ENCODE results near the gene CAMK1D. TPM values are rescaled to one million over a fixed set of nuclear protein-coding genes. Genes with fewer than 3 reads are reported as not detected.
A peak's percentile ranks its signal among the peaks of the same experiment; 100 is the strongest.

Gene CAMK1D
- total and polyA plus RNA-seq, 2 experiments from 2014 or later, result 3.5 to 6.0 TPM

DNA sequence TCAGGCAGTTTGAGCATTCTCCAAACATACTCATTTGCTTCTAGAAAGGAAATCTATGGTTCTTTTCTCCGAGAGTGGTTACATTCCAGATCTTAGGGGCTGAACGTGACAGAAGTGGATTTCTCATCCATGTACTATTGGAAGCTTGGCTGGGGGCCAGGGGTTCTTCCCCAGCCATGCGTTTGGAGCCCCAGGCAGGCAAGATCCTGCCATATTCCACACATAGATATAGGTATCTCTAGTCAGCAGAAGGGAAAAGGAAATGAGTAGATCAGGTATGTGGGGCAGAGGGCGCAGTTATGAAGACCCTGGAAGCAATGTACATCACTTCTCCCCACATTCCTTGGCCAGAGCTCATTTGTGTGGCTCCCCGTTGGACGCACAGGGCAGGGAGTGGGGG lies 352.3 kb downstream of the CAMK1D start:
- no peaks in the 10 kb centered on the region for H3K36me3 ChIP-seq (replicated peaks; ENCODE audit: insufficient read depth, low read depth)
- H3K79me2 ChIP-seq, result no peaks in the 10 kb centered on the region
- no peak overlapping the region for H3K4me3 ChIP-seq
- 64% methylated on average over 6 of the region's 6 CpGs for WGBS (ENCODE audit: low lambda C conversion rate, missing lambda C conversion rate)
- peak; percentile 31 for DNase-seq (ENCODE audit: low spot score)
- H3K4me1 ChIP-seq (ENCODE audit: insufficient read depth), result peaks cover 9% of the 10 kb centered on the region
- TF ChIP-seq, protein P1, sequence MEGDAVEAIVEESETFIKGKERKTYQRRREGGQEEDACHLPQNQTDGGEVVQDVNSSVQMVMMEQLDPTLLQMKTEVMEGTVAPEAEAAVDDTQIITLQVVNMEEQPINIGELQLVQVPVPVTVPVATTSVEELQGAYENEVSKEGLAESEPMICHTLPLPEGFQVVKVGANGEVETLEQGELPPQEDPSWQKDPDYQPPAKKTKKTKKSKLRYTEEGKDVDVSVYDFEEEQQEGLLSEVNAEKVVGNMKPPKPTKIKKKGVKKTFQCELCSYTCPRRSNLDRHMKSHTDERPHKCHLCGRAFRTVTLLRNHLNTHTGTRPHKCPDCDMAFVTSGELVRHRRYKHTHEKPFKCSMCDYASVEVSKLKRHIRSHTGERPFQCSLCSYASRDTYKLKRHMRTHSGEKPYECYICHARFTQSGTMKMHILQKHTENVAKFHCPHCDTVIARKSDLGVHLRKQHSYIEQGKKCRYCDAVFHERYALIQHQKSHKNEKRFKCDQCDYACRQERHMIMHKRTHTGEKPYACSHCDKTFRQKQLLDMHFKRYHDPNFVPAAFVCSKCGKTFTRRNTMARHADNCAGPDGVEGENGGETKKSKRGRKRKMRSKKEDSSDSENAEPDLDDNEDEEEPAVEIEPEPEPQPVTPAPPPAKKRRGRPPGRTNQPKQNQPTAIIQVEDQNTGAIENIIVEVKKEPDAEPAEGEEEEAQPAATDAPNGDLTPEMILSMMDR (IDR thresholded peaks at IDR 0.05; ENCODE audit: poor library complexity), result no peak
- TF ChIP-seq EZH2 (IDR thresholded peaks at IDR 0.05; ENCODE audit: borderline replicate concordance), result no peak
- no peak for TF ChIP-seq EZH2phosphoT487 (IDR thresholded peaks at IDR 0.05; ENCODE audit: low read depth, severe bottlenecking, unreplicated experiment)
- no peaks in the 10 kb centered on the region for H3K9me2 ChIP-seq (replicated peaks; ENCODE audit: insufficient read depth)
- H3K27me3 ChIP-seq, result no peaks in the 10 kb centered on the region
- H3K9me3 ChIP-seq (ENCODE audit: low read depth), result no peaks in the 10 kb centered on the region
- peak overlapping the region; percentile 7 for H3K27ac ChIP-seq
- H2AFZ ChIP-seq, result no peak overlapping the region
- no peak overlapping the region for H3K4me2 ChIP-seq
- H4K20me1 ChIP-seq (ENCODE audit: insufficient read depth, poor library complexity, severe bottlenecking), result no peaks in the 10 kb centered on the region

DNA sequence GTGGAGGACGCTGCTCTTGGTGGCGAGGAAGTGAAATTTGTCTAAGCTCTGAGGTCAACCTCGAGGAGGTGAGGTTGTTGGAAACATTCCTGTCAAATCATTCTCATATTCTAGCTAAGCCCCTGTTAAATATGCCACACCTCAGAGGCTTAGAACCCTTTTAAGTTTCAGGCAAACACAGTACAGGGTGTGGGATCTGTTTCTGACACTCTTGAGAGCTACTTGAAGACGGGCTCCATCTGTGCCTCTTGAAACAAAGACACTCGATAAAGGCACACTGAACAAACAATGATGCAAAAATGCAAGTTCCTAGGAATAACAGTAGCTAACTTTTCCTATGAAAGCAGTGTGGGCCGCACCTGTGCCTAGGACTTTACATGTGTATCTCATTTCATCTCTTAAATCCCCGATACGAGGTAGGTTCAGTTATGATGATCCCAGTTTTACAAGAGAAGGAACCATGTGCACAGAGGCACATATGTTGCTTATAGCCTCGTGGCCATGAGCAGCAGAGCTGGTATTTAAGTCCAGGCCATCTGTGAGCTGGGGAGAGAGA lies 352.9 kb downstream of the CAMK1D start:
- Histone ChIP-seq H3K36me3 (replicated peaks; ENCODE audit: insufficient read depth, low read depth) (no peaks in the 10 kb centered on the region), H3K4me1 (ENCODE audit: insufficient read depth) (peaks cover 15% of the 10 kb centered on the region), H3K9me2 (replicated peaks; ENCODE audit: insufficient read depth) (no peaks in the 10 kb centered on the region), H3K9me3 (ENCODE audit: low read depth) (no peaks in the 10 kb centered on the region), H4K20me1 (ENCODE audit: insufficient read depth, poor library complexity, severe bottlenecking) (no peaks in the 10 kb centered on the region), H3K79me2 (no peaks in the 10 kb centered on the region), H3K4me2 (no peak overlapping the region), H3K27ac (no peak overlapping the region), H2AFZ (no peak overlapping the region), H3K27me3 (no peaks in the 10 kb centered on the region), H3K4me3 (no peak overlapping the region)
- 86% methylated on average over 9 of the region's 9 CpGs for WGBS (ENCODE audit: low lambda C conversion rate, missing lambda C conversion rate)
- TF ChIP-seq EZH2 (IDR thresholded peaks at IDR 0.05; ENCODE audit: borderline replicate concordance), result no peak
- no peak for TF ChIP-seq EZH2phosphoT487 (IDR thresholded peaks at IDR 0.05; ENCODE audit: low read depth, severe bottlenecking, unreplicated experiment)
- TF ChIP-seq, protein P1 (IDR thresholded peaks at IDR 0.05; ENCODE audit: poor library complexity), result no peak
- no peak for DNase-seq (ENCODE audit: low spot score)

DNA sequence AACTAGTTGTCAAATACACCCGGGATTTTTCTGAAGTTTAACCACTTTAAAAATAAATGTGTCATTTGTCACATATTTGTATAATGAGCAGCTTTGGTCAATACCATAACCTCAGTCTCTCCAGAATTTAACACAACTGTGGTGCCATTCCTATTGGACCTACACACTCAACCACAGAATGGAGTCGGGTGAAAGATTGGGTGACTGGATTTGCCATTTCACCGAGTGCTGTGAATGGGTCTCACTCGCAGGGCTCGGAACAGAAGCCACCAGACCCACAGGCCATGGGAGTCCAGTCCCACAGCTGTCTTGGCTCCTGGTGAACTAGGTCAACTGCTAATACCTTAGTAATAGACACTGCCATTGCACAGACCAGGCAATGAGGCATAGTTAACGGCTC lies 353.8 kb downstream of the CAMK1D start:
- no peak overlapping the region for H3K4me2 ChIP-seq
- no peak for DNase-seq (ENCODE audit: low spot score)
- TF ChIP-seq EZH2phosphoT487 (IDR thresholded peaks at IDR 0.05; ENCODE audit: low read depth, severe bottlenecking, unreplicated experiment) (no peak), EZH2 (IDR thresholded peaks at IDR 0.05; ENCODE audit: borderline replicate concordance) (no peak)
- TF ChIP-seq, protein P1 (IDR thresholded peaks at IDR 0.05; ENCODE audit: poor library complexity), result no peak
- H2AFZ ChIP-seq, result no peak overlapping the region
- H3K27me3 ChIP-seq, result no peaks in the 10 kb centered on the region
- H3K9me3 ChIP-seq (ENCODE audit: low read depth), result no peaks in the 10 kb centered on the region
- H3K79me2 ChIP-seq, result no peaks in the 10 kb centered on the region
- 95% methylated on average over 6 of the region's 6 CpGs for WGBS (ENCODE audit: low lambda C conversion rate, missing lambda C conversion rate)
- no peaks in the 10 kb centered on the region for H3K36me3 ChIP-seq (replicated peaks; ENCODE audit: insufficient read depth, low read depth)
- H4K20me1 ChIP-seq (ENCODE audit: insufficient read depth, poor library complexity, severe bottlenecking), result no peaks in the 10 kb centered on the region
- H3K4me1 ChIP-seq (ENCODE audit: insufficient read depth), result peaks cover 23% of the 10 kb centered on the region
- no peak overlapping the region for H3K27ac ChIP-seq
- no peak overlapping the region for H3K4me3 ChIP-seq
- H3K9me2 ChIP-seq (replicated peaks; ENCODE audit: insufficient read depth), result no peaks in the 10 kb centered on the region

Data from hepatocyte (in vitro differentiated cells).